Heart left ventricle (tissue), 13 donors: ENCODE data around the gene BCL2L13.

ENCODE experiments used
- POLR2A ChIP-seq, 2 donors: fragments of 450-650 bp; IDR thresholded peaks; one replicate each; pipeline ENCODE4 v1.6.1; 2017; ENCODE audit warnings: antibody characterized with exemption in 2 of 2, mild to moderate bottlenecking in 2 of 2, moderate library complexity in 2 of 2
- TF ChIP-seq, protein P1 (sequence below), 12 donors: fragments of 200-600 bp; sonication (generic) in 4 of 12; IDR thresholded peaks; one replicate each; pipeline versions ENCODE4 v1.5.0 to v1.8.0; 2018 to 2022; ENCODE audit warnings: antibody characterized with exemption in 12 of 12, mild to moderate bottlenecking in 5 of 12
- donor health status: ischemic (EF 13 %, LVEDD 7.1; RV severe dilation, severe dysfunction).
- donor health status: DM: no; HTN: yes; CAD: no.
- donor health status: DM: no; HTN: no; CAD: no.
- donor health status: ischemic (EF 25% LVEDD 6.9; RV normal size, moderate dysfunction).
- donor health status: ischemic (EF 25% LVEDD 5.7; RV mildly dilated, moderate dysfunction).
- donor health status: ischemic (EF 35%, LVEDD 5.7; RV mildly dilated, moderate dysfunction).
- donor health status: nonischemic (EF 11% LVEDD 7.7; RV severe dilation, severe dysfunction).
- donor health status: DM: yes; HTN: yes; CAD: no.
- donor health status: PGD.
- donor health status: ischemic (EF 29% LVEDD 5.4; RV normal size, mild dysfunction).
- donor health status: nonischemic (EF 23%, LVEDD 6.1; RV moderate dilation, normal function).

GRCh38 chr22:17675584-17675983, 37.0 kb downstream of the BCL2L13 start:
- TF ChIP-seq, protein P1, sequence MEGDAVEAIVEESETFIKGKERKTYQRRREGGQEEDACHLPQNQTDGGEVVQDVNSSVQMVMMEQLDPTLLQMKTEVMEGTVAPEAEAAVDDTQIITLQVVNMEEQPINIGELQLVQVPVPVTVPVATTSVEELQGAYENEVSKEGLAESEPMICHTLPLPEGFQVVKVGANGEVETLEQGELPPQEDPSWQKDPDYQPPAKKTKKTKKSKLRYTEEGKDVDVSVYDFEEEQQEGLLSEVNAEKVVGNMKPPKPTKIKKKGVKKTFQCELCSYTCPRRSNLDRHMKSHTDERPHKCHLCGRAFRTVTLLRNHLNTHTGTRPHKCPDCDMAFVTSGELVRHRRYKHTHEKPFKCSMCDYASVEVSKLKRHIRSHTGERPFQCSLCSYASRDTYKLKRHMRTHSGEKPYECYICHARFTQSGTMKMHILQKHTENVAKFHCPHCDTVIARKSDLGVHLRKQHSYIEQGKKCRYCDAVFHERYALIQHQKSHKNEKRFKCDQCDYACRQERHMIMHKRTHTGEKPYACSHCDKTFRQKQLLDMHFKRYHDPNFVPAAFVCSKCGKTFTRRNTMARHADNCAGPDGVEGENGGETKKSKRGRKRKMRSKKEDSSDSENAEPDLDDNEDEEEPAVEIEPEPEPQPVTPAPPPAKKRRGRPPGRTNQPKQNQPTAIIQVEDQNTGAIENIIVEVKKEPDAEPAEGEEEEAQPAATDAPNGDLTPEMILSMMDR (IDR thresholded peaks at IDR 0.05), result no peak
- no peak for TF ChIP-seq POLR2A (IDR thresholded peaks at IDR 0.05)
